Amygdala (tissue), 56 donors: ENCODE data around the gene RFNG.

Experiments
- DNase-seq, 56 donors: peaks; one replicate each; lab custom pipeline; 2025; lab: John Stamatoyannopoulos, UW

RFNG gene

GRCh38 chr17:82080048-82080788 is 28.6 kb upstream of the RFNG start:
- DNase-seq: no peak

GRCh38 chr17:82079001-82079677 is 27.5 kb upstream of the RFNG start:
- no peak for DNase-seq

GRCh38 chr17:82078433-82078832 is 26.8 kb upstream of the RFNG start:
- no peak for DNase-seq

GRCh38 chr17:82077617-82078358 is 26.2 kb upstream of the RFNG start:
- DNase-seq: peak in 11 of 56 donors; percentile 5 to 47 (median 34)

GRCh38 chr17:82076785-82077591 is 25.4 kb upstream of the RFNG start:
- DNase-seq: no peak

- no peak for DNase-seq
Measured at GRCh38 chr17:82076018-82076784, 24.6 kb upstream of the RFNG start.

- DNase-seq: no peak
Measured at GRCh38 chr17:82073446-82073845, 21.8 kb upstream of the RFNG start.

GRCh38 chr17:82072827-82073226 is 21.2 kb upstream of the RFNG start:
- DNase-seq: no peak

GRCh38 chr17:82070611-82071010 is 19.0 kb upstream of the RFNG start:
- DNase-seq: no peak

GRCh38 chr17:82065638-82066303 is 14.2 kb upstream of the RFNG start, which contains the start of gene DUS1L:
Gene DUS1L (minus strand): TSS chr17:82065804. CDS start chr17:82065059, 745 bp downstream.
- peak in 35 of 56 donors; percentile 5 to 69 (median 36) for DNase-seq

GRCh38 chr17:82065193-82065637 is 13.6 kb upstream of the RFNG start:
- DNase-seq: no peak

- no peak for DNase-seq
Measured at GRCh38 chr17:82064433-82065192, 13.0 kb upstream of the RFNG start.

- no peak for DNase-seq
Measured at GRCh38 chr17:82063424-82064415, 12.1 kb upstream of the RFNG start.

- no peak for DNase-seq
Measured at GRCh38 chr17:82062984-82063368, 11.4 kb upstream of the RFNG start.

GRCh38 chr17:82062076-82062983 is 10.7 kb upstream of the RFNG start:
- no peak for DNase-seq
